Fibroblast of pulmonary artery (primary cell): ENCODE measurements around the gene SMIM29.

Experiments
- DNase-seq: peaks from one replicate; pipeline ENCODE4 v3.0.0-alpha.2; 2010; ENCODE audit warnings: low read depth
- H3K4me3 ChIP-seq: replicated peaks from 2 replicates; pipeline ENCODE4 v1.5.1; 2011; ENCODE audit warnings: low read depth, mild to moderate bottlenecking, control low read depth, low read length, moderate library complexity
- TF ChIP-seq, protein P1 (sequence below): IDR thresholded peaks from 2 replicates; pipeline ENCODE4 v1.5.1; 2011; ENCODE audit warnings: mild to moderate bottlenecking, control low read depth, low read length, inconsistent platforms; ENCODE audit errors: missing control alignments

Gene SMIM29

DNA sequence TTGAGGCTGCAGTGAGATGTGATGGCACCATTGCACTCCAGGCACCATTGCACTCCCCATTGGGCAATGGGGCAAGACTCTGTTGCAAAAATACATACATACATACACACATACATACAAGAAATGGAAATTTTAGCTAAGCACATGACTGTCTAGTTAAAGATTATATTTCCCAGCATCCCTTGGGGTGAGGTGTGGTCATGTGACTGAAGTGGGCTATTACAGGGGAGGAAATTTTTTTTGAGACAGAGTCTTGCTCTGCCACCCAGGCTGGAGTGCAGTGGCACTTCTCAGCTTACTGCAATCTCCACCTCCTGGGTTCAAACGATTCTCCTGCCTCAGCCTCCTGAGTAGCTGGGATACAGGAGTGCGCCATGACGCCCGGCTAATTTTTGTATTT, 44.1 kb downstream of the SMIM29 start:
- TF ChIP-seq, protein P1, sequence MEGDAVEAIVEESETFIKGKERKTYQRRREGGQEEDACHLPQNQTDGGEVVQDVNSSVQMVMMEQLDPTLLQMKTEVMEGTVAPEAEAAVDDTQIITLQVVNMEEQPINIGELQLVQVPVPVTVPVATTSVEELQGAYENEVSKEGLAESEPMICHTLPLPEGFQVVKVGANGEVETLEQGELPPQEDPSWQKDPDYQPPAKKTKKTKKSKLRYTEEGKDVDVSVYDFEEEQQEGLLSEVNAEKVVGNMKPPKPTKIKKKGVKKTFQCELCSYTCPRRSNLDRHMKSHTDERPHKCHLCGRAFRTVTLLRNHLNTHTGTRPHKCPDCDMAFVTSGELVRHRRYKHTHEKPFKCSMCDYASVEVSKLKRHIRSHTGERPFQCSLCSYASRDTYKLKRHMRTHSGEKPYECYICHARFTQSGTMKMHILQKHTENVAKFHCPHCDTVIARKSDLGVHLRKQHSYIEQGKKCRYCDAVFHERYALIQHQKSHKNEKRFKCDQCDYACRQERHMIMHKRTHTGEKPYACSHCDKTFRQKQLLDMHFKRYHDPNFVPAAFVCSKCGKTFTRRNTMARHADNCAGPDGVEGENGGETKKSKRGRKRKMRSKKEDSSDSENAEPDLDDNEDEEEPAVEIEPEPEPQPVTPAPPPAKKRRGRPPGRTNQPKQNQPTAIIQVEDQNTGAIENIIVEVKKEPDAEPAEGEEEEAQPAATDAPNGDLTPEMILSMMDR, result no peak
- DNase-seq, result no peak
- H3K4me3 ChIP-seq, result no peak overlapping the region

DNA sequence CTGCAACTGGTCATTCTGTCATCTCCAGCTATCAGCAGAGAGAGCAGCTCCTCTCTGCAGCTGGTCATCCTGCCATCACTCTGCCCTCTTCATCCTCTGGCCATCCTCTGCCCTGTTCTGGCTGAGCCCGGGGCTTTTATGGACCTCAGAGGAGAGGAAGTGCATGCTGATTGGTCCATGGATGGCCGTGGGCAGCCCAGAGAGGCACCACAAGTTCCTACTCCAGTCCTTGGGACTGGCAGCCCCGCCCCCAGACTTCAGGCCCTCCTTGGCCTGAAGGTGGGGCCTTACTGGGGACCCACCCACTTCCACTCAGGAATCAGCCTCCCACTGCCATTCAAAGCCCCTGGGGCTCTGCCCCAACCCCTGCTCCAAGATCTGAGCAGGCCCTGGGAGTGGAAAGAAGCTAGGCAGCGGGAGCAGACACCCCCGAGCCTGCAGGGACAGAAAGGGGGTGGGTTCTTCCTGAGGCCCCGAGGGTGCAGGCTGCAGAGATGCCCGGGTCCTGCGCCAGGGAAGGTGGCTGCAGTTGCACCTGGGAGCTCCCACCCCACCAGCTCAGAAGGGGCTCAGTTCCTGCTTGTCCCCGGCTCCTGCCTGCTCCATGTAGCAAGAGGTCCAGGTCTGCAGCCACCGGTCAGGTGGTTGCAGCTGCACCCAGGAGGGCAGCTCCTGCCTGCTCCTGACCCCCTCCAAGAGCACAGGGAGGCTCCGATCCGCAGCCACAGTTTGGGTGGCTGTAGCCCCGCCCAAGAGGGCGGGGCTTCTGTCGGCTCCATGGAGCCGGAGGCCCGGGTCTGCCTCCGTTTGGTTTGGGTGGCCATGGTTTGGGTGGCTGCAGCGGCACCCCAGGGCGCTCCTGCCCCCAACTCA, 46.2 kb downstream of the SMIM29 start:
- TF ChIP-seq, protein P1, result no peak
- DNase-seq, result no peak
- no peak overlapping the region for H3K4me3 ChIP-seq

DNA sequence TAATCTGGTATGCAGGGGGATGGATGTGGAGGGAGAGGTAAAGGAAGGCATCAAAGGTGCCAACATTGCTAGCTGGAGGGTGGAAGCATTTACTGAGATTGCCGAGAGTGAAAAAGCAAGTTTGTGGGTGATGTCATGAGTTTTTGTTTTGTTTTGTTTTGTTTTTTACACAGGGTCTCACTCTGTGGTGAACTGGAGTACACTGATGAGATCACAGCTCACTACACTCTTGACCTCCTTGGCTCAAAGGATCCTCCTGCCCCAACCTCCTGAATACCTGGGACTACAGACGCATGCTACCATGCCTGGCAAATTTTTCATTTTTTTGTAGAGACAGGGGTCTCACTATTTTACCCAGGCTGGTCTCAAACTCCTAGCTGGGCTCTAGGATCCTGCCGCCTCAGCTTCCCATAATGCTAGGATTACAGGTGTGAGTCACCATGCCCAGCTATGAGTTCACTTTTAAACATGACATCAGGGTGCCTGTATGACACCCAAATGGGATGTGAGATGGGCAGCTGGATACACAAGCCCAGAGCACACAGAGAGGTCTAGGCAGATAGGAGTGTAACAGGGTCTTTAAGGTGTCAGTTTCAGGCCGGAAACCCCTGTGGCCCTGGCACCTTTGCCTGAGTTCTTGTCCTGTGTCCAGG, 47.2 kb downstream of the SMIM29 start:
- TF ChIP-seq, protein P1, result no peak
- DNase-seq, result no peak
- no peak overlapping the region for H3K4me3 ChIP-seq

DNA sequence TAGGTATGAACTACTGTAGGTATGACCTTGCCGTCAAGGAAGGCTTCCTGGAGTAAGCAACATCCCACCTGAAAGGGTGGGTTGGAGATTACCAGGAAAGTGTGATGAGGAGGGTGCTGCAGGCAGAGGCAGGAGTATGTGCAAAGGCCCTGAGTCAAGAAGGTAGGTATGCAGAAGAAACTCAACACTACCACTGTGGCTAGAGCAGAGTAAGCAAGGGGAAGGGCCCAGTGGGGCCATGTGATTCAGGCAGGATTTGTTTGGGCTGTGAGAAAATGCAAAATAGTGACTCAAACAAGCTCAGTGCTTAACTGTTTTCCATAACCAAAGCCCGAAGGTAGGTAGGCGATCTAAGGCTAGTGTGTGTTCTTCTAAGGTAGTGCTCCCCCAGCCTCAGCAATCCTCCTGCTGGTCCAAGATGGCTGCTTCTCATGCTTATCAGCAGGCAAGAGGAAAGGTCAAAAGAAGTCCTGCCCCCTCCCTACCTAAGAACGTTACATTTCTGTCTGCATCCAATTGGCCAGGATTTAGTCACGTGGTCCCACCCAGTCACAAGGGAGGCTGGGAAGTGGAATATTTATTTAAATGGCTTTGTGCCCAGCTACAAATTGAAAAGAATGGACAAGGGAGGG, 48.4 kb downstream of the SMIM29 start:
- TF ChIP-seq, protein P1, result no peak
- H3K4me3 ChIP-seq, result no peak overlapping the region
- DNase-seq, result no peak

DNA sequence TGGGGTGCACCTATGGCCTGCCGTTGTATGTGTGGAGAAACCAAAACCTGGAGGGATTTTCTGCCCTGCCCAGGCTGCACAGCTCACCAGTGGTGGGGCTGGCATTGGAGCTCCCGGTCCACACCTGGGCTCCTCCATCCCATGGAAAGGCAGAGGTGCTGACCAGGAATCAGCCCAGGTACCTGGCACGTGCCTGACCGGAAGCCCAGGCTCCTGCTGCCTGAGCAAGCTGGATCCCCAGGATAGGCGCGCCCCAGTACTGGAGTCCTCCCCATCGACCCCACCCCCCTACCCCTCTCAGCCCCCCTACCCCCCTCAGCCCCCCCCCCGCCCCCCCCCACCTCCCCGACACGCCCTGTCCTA, 52.0 kb downstream of the SMIM29 start:
- TF ChIP-seq, protein P1, result no peak
- DNase-seq, result no peak

More for the DNA sequence above, 52.0 kb downstream of the SMIM29 start:
- peak overlapping the region; percentile 55 for H3K4me3 ChIP-seq
